Activated naive CD8-positive, alpha-beta T cell treated with anti-CD3 and anti-CD28 coated beads, Interleukin-2, amount 10 ng/mL, durations not matched to agents 7 days and 5 days (primary cell): Measurements from ENCODE around the gene TRAK1. TPM values are rescaled to one million over a fixed set of nuclear protein-coding genes. Genes with fewer than 3 reads are reported as not detected.

Experiments
- ATAC-seq: fragments of 150-1000 bp; cut with Tn5 transposase; one replicate; pipeline ENCODE4 v1.10.0; 2021; ENCODE audit warnings: low read depth, moderate library complexity
- POLR2A ChIA-PET: fragments of 350-600 bp; sonication (Branson Sonifier 250); formaldehyde crosslinking; loops from one replicate; lab custom pipeline; 2021; ENCODE audit warnings: antibody characterized with exemption; lab: Charles Lee
- DNase-seq: peaks from one replicate; pipeline ENCODE4 v3.0.0; 2021
- H3K27ac Mint-ChIP-seq: one replicate; pipeline ENCODE4 v1.8.0; 2022; ENCODE audit warnings: mild to moderate bottlenecking, mixed read lengths
- H3K27me3 Mint-ChIP-seq: one replicate; pipeline ENCODE4 v1.8.0; 2022; ENCODE audit warnings: mild to moderate bottlenecking, moderate library complexity, mixed read lengths
- H3K36me3 Mint-ChIP-seq: one replicate; pipeline ENCODE4 v1.8.0; 2021; ENCODE audit warnings: mild to moderate bottlenecking, mixed read lengths
- H3K4me1 Mint-ChIP-seq: one replicate; pipeline ENCODE4 v1.8.0; 2021; ENCODE audit warnings: mixed read lengths
- H3K4me3 Mint-ChIP-seq: one replicate; pipeline ENCODE4 v1.8.0; 2022; ENCODE audit warnings: mild to moderate bottlenecking, moderate library complexity, mixed read lengths
- H3K9me3 Mint-ChIP-seq: one replicate; pipeline ENCODE4 v1.8.0; 2021; ENCODE audit warnings: mixed read lengths
- total RNA-seq, 2 experiments: library from RNA; stranded (reverse); gene quantifications; one replicate each; pipeline ENCODE4 v1.2.3, GENCODE V29; 2021

TRAK1 gene
- total RNA-seq, 2 experiments from 2014 or later, result 32.7 to 33.9 TPM

DNA sequence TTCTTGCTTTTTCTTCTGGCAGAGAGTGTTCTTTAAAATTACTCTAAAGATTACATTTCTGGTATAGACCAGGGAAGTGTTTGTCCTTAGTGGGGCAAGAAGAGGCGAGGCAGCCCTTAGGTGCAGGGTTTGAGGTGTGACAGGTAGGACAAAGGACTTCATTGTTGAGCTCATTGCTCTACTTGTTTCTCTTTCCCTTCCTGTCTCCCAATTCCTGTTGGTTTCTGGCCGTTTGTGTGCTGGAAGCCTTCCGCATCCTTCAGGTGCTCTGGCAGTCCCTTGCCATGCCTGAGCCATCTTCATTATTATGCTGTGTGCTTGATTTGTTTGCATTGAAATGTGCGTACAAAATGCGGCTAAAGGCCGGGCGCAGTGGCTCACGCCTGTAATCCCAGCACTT lies 89.7 kb downstream of the TRAK1 start:
- no peaks in the 10 kb centered on the region for H3K9me3 Mint-ChIP-seq
- no peak overlapping the region for H3K27ac Mint-ChIP-seq
- H3K4me1 Mint-ChIP-seq, result peaks cover 7% of the 10 kb centered on the region
- POLR2A ChIA-PET, result interaction anchor here (0.5 kb wide), 1 partner anchor 54 kb away, joined by 4 read pairs; no protein-coding TSS in a partner anchor
- ATAC-seq, result no peak
- H3K27me3 Mint-ChIP-seq, result no peaks in the 10 kb centered on the region
- DNase-seq, result no peak
- peaks cover 7% of the 10 kb centered on the region for H3K36me3 Mint-ChIP-seq
- H3K4me3 Mint-ChIP-seq, result no peak overlapping the region

DNA sequence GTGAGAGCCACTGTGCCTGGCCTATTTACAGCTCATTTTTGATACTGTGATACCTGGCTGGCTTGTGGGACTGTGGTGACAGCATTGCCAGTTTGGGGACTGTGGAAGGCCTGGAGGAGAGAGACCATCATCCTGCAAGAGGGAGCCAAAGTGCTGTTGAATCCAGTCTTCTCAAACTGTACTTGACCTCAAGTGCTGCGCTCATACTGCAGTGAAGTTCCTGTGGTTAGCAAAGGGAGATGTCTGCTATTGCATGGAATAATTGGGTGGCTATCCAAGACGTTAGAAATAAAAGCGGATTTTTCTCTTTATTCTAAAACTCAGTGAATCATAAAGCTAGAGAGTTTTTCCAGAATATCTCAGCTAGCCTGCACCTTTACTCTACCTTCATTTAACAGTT lies 91.4 kb downstream of the TRAK1 start:
- ATAC-seq (no peak), DNase-seq (no peak)
- no peak overlapping the region for H3K4me3 Mint-ChIP-seq
- no peaks in the 10 kb centered on the region for H3K27me3 Mint-ChIP-seq
- POLR2A ChIA-PET, result no interaction called here
- peaks cover 7% of the 10 kb centered on the region for H3K4me1 Mint-ChIP-seq
- H3K27ac Mint-ChIP-seq, result no peak overlapping the region
- peaks cover 7% of the 10 kb centered on the region for H3K36me3 Mint-ChIP-seq
- H3K9me3 Mint-ChIP-seq, result no peaks in the 10 kb centered on the region

DNA sequence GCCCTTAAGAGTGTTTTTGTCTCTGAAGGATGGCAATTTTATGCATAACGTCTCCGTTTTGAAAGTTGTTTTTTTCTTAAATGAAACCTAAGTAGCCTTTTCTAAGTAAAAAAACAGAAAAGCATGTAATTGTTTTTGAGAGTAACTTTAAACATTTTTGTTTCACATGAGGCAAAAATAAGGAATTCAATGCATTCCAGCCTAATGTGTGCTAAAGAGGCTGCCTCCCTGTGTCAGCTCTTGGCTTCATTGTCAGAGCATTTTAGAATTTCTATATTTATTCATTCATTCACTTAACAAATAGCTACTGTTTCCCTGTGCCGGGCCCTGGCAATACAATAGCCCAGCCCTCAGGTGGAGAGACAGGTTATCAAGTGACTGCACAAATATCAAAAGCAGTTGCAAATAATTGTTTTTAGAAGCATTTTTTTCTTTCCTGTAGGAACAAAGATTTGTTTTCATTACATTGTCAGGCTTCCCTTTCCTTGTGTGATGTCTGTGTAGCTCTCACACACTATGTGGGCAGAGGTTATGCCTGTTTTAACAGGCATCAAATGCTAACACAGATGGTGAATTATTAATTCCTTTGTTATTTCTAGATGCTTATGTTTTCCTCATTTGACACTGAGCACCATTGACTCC lies 93.0 kb downstream of the TRAK1 start:
- Mint-ChIP-seq H3K27ac (no peak overlapping the region), H3K27me3 (no peaks in the 10 kb centered on the region)
- POLR2A ChIA-PET, result no interaction called here

GRCh38 chr3:42184651-42185443 lies 93.7 kb downstream of the TRAK1 start:
- POLR2A ChIA-PET, result no interaction called here
- ATAC-seq (no peak), DNase-seq (no peak)
- H3K36me3 Mint-ChIP-seq, result peaks cover 5% of the 10 kb centered on the region
- H3K4me1 Mint-ChIP-seq, result peaks cover 3% of the 10 kb centered on the region
- H3K9me3 Mint-ChIP-seq, result no peaks in the 10 kb centered on the region
- H3K4me3 Mint-ChIP-seq, result no peak overlapping the region
- H3K27me3 Mint-ChIP-seq, result no peaks in the 10 kb centered on the region
- no peak overlapping the region for H3K27ac Mint-ChIP-seq

More for the DNA sequence above, 93.0 kb downstream of the TRAK1 start:
- ATAC-seq, result no peak
- Mint-ChIP-seq H3K36me3 (peaks cover 9% of the 10 kb centered on the region), H3K9me3 (no peaks in the 10 kb centered on the region), H3K4me3 (no peak overlapping the region), H3K4me1 (peaks cover 5% of the 10 kb centered on the region)
- no peak for DNase-seq

GRCh38 chr3:42187936-42188335 lies 96.8 kb downstream of the TRAK1 start:
- no peaks in the 10 kb centered on the region for H3K9me3 Mint-ChIP-seq
- no peak overlapping the region for H3K4me3 Mint-ChIP-seq
- peaks cover 11% of the 10 kb centered on the region for H3K36me3 Mint-ChIP-seq
- POLR2A ChIA-PET, result no interaction called here
- DNase-seq (no peak), ATAC-seq (no peak)
- no peak overlapping the region for H3K27ac Mint-ChIP-seq
- H3K4me1 Mint-ChIP-seq, result peaks cover 21% of the 10 kb centered on the region
- no peaks in the 10 kb centered on the region for H3K27me3 Mint-ChIP-seq

DNA sequence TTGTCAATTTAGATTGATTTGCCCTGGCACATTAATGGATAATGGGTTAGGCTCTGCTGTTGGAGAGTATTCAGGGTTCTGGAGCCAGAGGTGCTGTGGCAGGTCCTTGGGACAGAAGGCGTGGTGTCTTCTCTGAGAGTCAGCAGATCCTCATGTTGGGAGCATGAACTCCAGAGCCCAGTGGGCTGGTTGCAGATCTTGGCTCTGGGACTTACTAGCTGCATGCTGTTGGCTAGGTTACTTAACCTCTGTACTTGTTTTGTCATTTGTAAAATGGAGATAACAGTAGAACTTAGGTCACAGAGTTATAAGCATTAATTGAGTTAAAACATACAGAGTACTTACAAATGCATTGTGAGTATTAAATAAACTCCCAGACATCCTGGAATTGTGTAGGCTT lies 97.2 kb downstream of the TRAK1 start:
- Mint-ChIP-seq H3K27ac (peak overlapping the region; percentile 55), H3K9me3 (no peaks in the 10 kb centered on the region), H3K4me1 (peaks cover 25% of the 10 kb centered on the region), H3K27me3 (no peaks in the 10 kb centered on the region), H3K4me3 (no peak overlapping the region), H3K36me3 (peaks cover 11% of the 10 kb centered on the region)
- no peak for ATAC-seq
- POLR2A ChIA-PET, result no interaction called here
- DNase-seq, result no peak

GRCh38 chr3:42189001-42189460 lies 97.9 kb downstream of the TRAK1 start:
- peaks cover 11% of the 10 kb centered on the region for H3K36me3 Mint-ChIP-seq
- H3K4me3 Mint-ChIP-seq, result no peak overlapping the region
- H3K27ac Mint-ChIP-seq, result no peak overlapping the region
- DNase-seq, result no peak
- no peaks in the 10 kb centered on the region for H3K9me3 Mint-ChIP-seq
- POLR2A ChIA-PET, result interaction anchor here (0.5 to 0.7 kb wide), 2 partner anchors 31 to 33 kb away, joined by 3 to 4 read pairs; no protein-coding TSS in a partner anchor
- no peaks in the 10 kb centered on the region for H3K27me3 Mint-ChIP-seq
- H3K4me1 Mint-ChIP-seq, result peaks cover 29% of the 10 kb centered on the region
- ATAC-seq, result no peak

- Mint-ChIP-seq H3K27me3 (no peaks in the 10 kb centered on the region), H3K27ac (no peak overlapping the region), H3K9me3 (no peaks in the 10 kb centered on the region), H3K4me3 (no peak overlapping the region), H3K4me1 (peaks cover 27% of the 10 kb centered on the region), H3K36me3 (peaks cover 9% of the 10 kb centered on the region)
- ATAC-seq (no peak), DNase-seq (no peak)
- POLR2A ChIA-PET, result interaction anchor here (0.7 to 1.1 kb wide), 2 partner anchors 15 to 34 kb away, joined by 3 read pairs; no protein-coding TSS in a partner anchor
Observed at GRCh38 chr3:42189736-42190135, 98.6 kb downstream of the TRAK1 start.

DNA sequence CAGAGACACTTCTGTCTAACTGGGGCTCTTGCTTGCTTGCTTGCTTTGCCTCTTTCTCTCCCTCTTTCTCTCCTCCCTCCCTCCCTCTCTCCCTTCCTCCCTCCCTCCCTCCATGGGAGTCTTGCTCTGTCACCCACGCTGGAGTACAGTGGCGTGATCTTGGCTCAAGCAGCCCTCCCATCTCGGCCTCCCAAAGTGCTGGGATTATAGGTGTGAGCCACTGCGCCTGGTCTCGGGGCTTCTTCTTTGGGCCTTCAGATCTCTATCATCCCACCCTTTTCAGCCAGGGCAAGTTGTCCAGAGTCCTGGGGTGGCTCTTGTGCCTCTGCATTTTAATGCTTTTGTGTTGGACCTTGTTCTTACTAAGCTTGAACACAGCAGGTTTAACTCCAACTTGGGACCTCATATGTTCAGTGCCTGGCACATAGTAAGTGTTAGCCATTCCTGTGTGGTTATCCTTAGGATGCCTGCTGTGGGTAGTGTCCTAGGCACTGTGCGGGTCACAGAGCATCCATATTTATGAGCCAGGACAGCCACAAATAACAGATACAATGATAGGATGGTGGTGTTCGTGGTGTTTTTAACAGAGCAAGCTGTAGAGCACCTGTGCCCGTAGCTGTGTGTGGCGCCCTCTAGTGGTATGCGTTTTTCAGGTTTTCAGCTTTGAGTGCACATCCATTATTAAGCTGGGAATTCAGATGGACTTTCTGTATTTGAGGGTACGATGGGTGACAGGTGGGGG lies 99.7 kb downstream of the TRAK1 start:
- H3K4me1 Mint-ChIP-seq, result peaks cover 39% of the 10 kb centered on the region
- DNase-seq (peak; percentile 62), ATAC-seq (peak; percentile 73)
- peak overlapping the region; percentile 60 for H3K27ac Mint-ChIP-seq
- POLR2A ChIA-PET, result interaction anchor here (0.8 kb wide), 1 partner anchor 72 kb away, joined by 4 read pairs; no protein-coding TSS in a partner anchor
- H3K27me3 Mint-ChIP-seq, result no peaks in the 10 kb centered on the region
- no peaks in the 10 kb centered on the region for H3K9me3 Mint-ChIP-seq
- H3K36me3 Mint-ChIP-seq, result peaks cover 15% of the 10 kb centered on the region
- peak overlapping the region; percentile 39 for H3K4me3 Mint-ChIP-seq

- H3K4me3 Mint-ChIP-seq, result peak overlapping the region; percentile 39
- no peaks in the 10 kb centered on the region for H3K27me3 Mint-ChIP-seq
- POLR2A ChIA-PET, result interaction anchor here (0.8 kb wide), 1 partner anchor 72 kb away, joined by 4 read pairs; no protein-coding TSS in a partner anchor
- no peaks in the 10 kb centered on the region for H3K9me3 Mint-ChIP-seq
- peaks cover 41% of the 10 kb centered on the region for H3K4me1 Mint-ChIP-seq
- peak overlapping the region; percentile 60 for H3K27ac Mint-ChIP-seq
- H3K36me3 Mint-ChIP-seq, result peaks cover 18% of the 10 kb centered on the region
- DNase-seq (no peak), ATAC-seq (no peak)
Observed at GRCh38 chr3:42191443-42191747, 100.2 kb downstream of the TRAK1 start.

DNA sequence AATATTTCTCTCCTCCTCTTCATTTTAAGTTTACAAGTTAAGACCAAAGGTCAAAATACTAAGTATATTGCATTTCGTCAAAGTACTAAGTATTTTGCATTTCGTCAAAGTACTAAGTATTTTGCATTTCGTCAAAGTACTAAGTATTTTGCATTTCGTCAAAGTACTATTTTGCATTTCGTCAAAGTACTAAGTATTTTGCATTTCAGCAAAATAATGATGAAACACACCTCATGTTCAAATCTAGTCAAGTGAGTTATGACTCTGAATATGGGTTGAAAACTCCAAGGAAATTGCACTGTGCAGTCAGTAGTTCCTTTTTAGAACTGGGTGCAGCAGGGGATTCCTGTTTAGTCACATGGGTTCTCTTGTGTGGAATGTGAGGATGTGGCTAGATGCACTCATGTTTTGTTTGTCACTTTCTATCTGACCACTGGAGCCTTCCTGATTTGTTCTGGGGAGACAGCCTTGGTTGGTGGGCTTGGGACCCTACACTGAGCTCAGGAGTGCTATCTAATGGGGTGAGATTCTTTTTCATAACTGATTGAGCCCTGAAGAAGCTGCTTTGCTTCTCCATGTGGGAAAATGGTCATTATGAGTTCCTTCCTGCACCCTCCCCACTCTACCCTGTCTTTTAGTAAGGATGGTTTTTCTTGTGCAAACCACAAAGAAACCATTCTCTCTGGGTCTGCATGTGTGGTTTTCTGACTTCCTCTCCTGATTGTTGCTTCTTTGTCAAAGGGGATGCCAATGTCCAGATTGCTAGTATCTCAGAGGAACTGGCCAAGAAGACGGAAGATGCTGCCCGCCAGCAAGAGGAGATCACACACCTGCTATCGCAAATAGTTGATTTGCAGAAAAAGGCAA lies 101.4 kb downstream of the TRAK1 start:
- peak overlapping the region; percentile 64 for H3K4me3 Mint-ChIP-seq
- H3K36me3 Mint-ChIP-seq, result peaks cover 21% of the 10 kb centered on the region
- ATAC-seq, result peak; percentile 25
- POLR2A ChIA-PET, result no interaction called here
- H3K27ac Mint-ChIP-seq, result peak overlapping the region; percentile 74
- no peaks in the 10 kb centered on the region for H3K9me3 Mint-ChIP-seq
- H3K4me1 Mint-ChIP-seq, result peaks cover 41% of the 10 kb centered on the region
- DNase-seq, result no peak
- no peaks in the 10 kb centered on the region for H3K27me3 Mint-ChIP-seq

- H3K4me3 Mint-ChIP-seq, result no peak overlapping the region
- H3K27ac Mint-ChIP-seq, result peak overlapping the region; percentile 41
- DNase-seq (no peak), ATAC-seq (no peak)
- POLR2A ChIA-PET, result no interaction called here
- no peaks in the 10 kb centered on the region for H3K9me3 Mint-ChIP-seq
- peaks cover 31% of the 10 kb centered on the region for H3K36me3 Mint-ChIP-seq
- H3K27me3 Mint-ChIP-seq, result no peaks in the 10 kb centered on the region
- peaks cover 42% of the 10 kb centered on the region for H3K4me1 Mint-ChIP-seq
Observed at GRCh38 chr3:42194943-42195510, 103.9 kb downstream of the TRAK1 start.
